K562 (cell line): ENCODE measurements around the gene LARP4B. TPM values are rescaled to one million over a fixed set of nuclear protein-coding genes. Genes with fewer than 3 reads are reported as not detected.

Experiments used
- ATAC-seq: fragments of 200-7000 bp; cut with Tn5 transposase; 3 replicates; pipeline ENCODE4 v1.9.1; 2020; ENCODE audit warnings: moderate library complexity
- BruUV-seq: library from RNA; stranded (reverse); fragments of 400-500 nt; replicated peaks from 2 replicates; lab custom pipeline; 2021; lab: Mats Ljungman, UMichigan
- CTCF ChIA-PET: fragments of 300-600 bp; formaldehyde crosslinking; extraction: SDS; loops from one replicate; lab custom pipeline; 2021; ENCODE audit warnings: low intra/inter-chr PET ratio; lab: Yijun Ruan, JAX
- POLR2A ChIA-PET: fragments of 300-600, 350-650 bp; sonication (Branson Sonifier 250); formaldehyde crosslinking; extraction: SDS; loops from one replicate; lab custom pipeline; 2021; ENCODE audit warnings: antibody characterized with exemption, inconsistent platforms; lab: Yijun Ruan, JAX
- DNase-seq, 4 experiments: peaks; one replicate each; pipeline versions ENCODE4 v3.0.0 to v3.0.0-alpha.2; 2011 to 2018; ENCODE audit warnings: low spot score in 3 of 4, mixed read lengths in 3 of 4; ENCODE audit errors: extremely low read depth in 1 of 4
- FAIRE-seq: peaks from 2 replicates; lab custom pipeline; 2011; peaks lifted over from hg19 to GRCh38; lab: Jason Lieb, UNC
- H2AFZ ChIP-seq: 2 replicates; pipeline ENCODE4 v1.6.0; 2011; ENCODE audit warnings: low read depth, low read length, control low read depth, inconsistent platforms
- H3K27ac ChIP-seq: fragments of 200-600 bp; 3 replicates; pipeline ENCODE4 v1.8.0; 2011; ENCODE audit warnings: low read depth, mild to moderate bottlenecking, control low read depth, inconsistent platforms, low read length, moderate library complexity, mixed read lengths; ENCODE audit errors: extremely low read depth
- H3K27me3 ChIP-seq, 2 experiments: fragments of 300-600 bp in 1 of 2; 2 replicates in 1 of 2; 3 replicates in 1 of 2; pipeline versions ENCODE4 v1.6.0 to v1.8.0; 2011; ENCODE audit warnings: inconsistent platforms in 2 of 2, low read length in 2 of 2, mild to moderate bottlenecking in 1 of 2, mixed read lengths in 1 of 2, moderate library complexity in 1 of 2; ENCODE audit not compliant: control insufficient read depth in 2 of 2, insufficient read depth in 2 of 2
- H3K36me3 ChIP-seq: fragments of 300-600 bp; 3 replicates; pipeline ENCODE4 v1.8.0; 2011; ENCODE audit warnings: mild to moderate bottlenecking, low read length, inconsistent platforms; ENCODE audit not compliant: control insufficient read depth, insufficient read depth
- H3K4me1 ChIP-seq, 2 experiments: fragments of 200-600 bp in 1 of 2; replicated peaks in 1 of 2; 2 replicates in 1 of 2; 3 replicates in 1 of 2; pipeline versions ENCODE4 v1.5.1 to v1.8.0; 2011; ENCODE audit warnings: inconsistent platforms in 2 of 2, low read length in 2 of 2, mild to moderate bottlenecking in 1 of 2, mixed read lengths in 1 of 2, moderate library complexity in 1 of 2; ENCODE audit not compliant: control insufficient read depth in 2 of 2, insufficient read depth in 2 of 2
- H3K4me2 ChIP-seq: 2 replicates; pipeline ENCODE4 v1.6.1; 2011; ENCODE audit warnings: low read length, control low read depth, inconsistent platforms, mixed read lengths; ENCODE audit not compliant: insufficient read depth
- H3K4me3 ChIP-seq: fragments of 200-600 bp; sonication (generic), shearing (Covaris generic); 2 replicates; pipeline ENCODE4 v1.5.1; 2016; ENCODE audit warnings: control low read depth, inconsistent platforms
- H3K79me2 ChIP-seq: fragments of 200-600 bp; 3 replicates; pipeline ENCODE4 v1.8.0; 2011; ENCODE audit warnings: low read length, inconsistent platforms; ENCODE audit not compliant: control insufficient read depth, insufficient read depth
- H3K9ac ChIP-seq, 2 experiments: 2 replicates each; pipeline versions ENCODE4 v1.6.0 to v1.6.1; 2011; ENCODE audit warnings: low read depth in 2 of 2, low read length in 2 of 2, control low read depth in 1 of 2, inconsistent platforms in 1 of 2, mild to moderate bottlenecking in 1 of 2, mixed read lengths in 1 of 2; ENCODE audit not compliant: insufficient read depth in 1 of 2
- H3K9me1 ChIP-seq: one replicate; pipeline ENCODE4 v1.6.0; 2011; ENCODE audit warnings: inconsistent platforms, mild to moderate bottlenecking, low read length, moderate library complexity; ENCODE audit not compliant: control insufficient read depth, insufficient read depth
- H3K9me3 ChIP-seq: replicated peaks from 2 replicates; pipeline ENCODE4 v1.5.1; 2011; ENCODE audit warnings: low read depth, low read length, inconsistent platforms; ENCODE audit not compliant: control insufficient read depth, insufficient read depth
- H4K20me1 ChIP-seq: replicated peaks from 2 replicates; pipeline ENCODE4 v1.6.1; 2011; ENCODE audit warnings: low read length, inconsistent platforms, mixed read lengths; ENCODE audit not compliant: control insufficient read depth, insufficient read depth
- ATF2 ChIP-seq: sonication (generic); formaldehyde crosslinking; IDR thresholded peaks from 2 replicates; pipeline ENCODE4 v1.8.1; 2022; ENCODE audit warnings: missing genetic modification reagents
- ATF3 ChIP-seq, 2 experiments: fragments of 450-650 bp in 1 of 2; sonication (generic) in 1 of 2; formaldehyde crosslinking in 1 of 2; IDR thresholded peaks in 1 of 2; conservative IDR thresholded peaks in 1 of 2; 2 replicates each; pipeline versions ENCODE4 v1.6.1 to v1.8.1; 2016 to 2023; ENCODE audit warnings: mild to moderate bottlenecking in 2 of 2, moderate library complexity in 2 of 2, inconsistent platforms in 1 of 2, missing genetic modification reagents in 1 of 2
- CTCFL ChIP-seq: IDR thresholded peaks from 2 replicates; pipeline ENCODE4 v1.6.1; 2011; ENCODE audit warnings: borderline replicate concordance, low read depth, mild to moderate bottlenecking, moderate library complexity, low read length; ENCODE audit not compliant: insufficient read depth, poor library complexity, severe bottlenecking
- ESRRA ChIP-seq: fragments of 450-650 bp; IDR thresholded peaks from 2 replicates; pipeline ENCODE4 v1.6.1; 2014; ENCODE audit warnings: low read depth, mild to moderate bottlenecking, moderate library complexity, borderline replicate concordance
- NFYB ChIP-seq: IDR thresholded peaks from 2 replicates; pipeline ENCODE4 v1.6.1; 2011; ENCODE audit warnings: mild to moderate bottlenecking, moderate library complexity; ENCODE audit not compliant: insufficient read length; ENCODE audit errors: extremely low read depth
- POU5F1 ChIP-seq: fragments of 150-350 bp; IDR thresholded peaks from 2 replicates; pipeline ENCODE4 v1.6.1; 2014; ENCODE audit warnings: borderline replicate concordance, low read length, low read depth, mild to moderate bottlenecking; ENCODE audit not compliant: partially characterized antibody
- PREB ChIP-seq: sonication (generic); formaldehyde crosslinking; IDR thresholded peaks from 2 replicates; pipeline ENCODE4 v1.8.1; 2023; ENCODE audit warnings: mild to moderate bottlenecking, missing genetic modification reagents
- RBM25 ChIP-seq: fragments of 200-400 bp; formaldehyde crosslinking; IDR thresholded peaks from 2 replicates; pipeline ENCODE4 v1.6.1; 2018; ENCODE audit warnings: low read length, low read depth, moderate library complexity; ENCODE audit not compliant: severe bottlenecking
- SMARCE1 ChIP-seq: fragments of 450-650 bp; IDR thresholded peaks from 2 replicates; pipeline ENCODE4 v1.7.1; 2016; ENCODE audit warnings: mild to moderate bottlenecking
- ZBED1 ChIP-seq: IDR thresholded peaks from 2 replicates; pipeline ENCODE4 v1.6.1; 2014
- ZNF217 ChIP-seq: sonication (generic); formaldehyde crosslinking; IDR thresholded peaks from 2 replicates; pipeline ENCODE4 v1.8.0; 2022; ENCODE audit warnings: mild to moderate bottlenecking, missing genetic modification reagents
- ZNF324 ChIP-seq: fragments of 250-450 bp; sonication (Bioruptor Pico); IDR thresholded peaks from 2 replicates; pipeline ENCODE4 v1.4.0; 2020; ENCODE audit warnings: mild to moderate bottlenecking
- ZNF436 ChIP-seq: fragments of 250-450, 450-650 bp; sonication (Bioruptor Pico); formaldehyde crosslinking; IDR thresholded peaks from 2 replicates; pipeline ENCODE4 v1.7.0; 2020; ENCODE audit warnings: mild to moderate bottlenecking
- WGBS: fragments of 100-300 bp; shearing (Covaris generic); methylation state at CpG from one replicate; pipeline ENCODE4 v1.1.6; 2016; ENCODE audit warnings: low coverage, mixed read lengths; ENCODE audit not compliant: insufficient coverage; ENCODE audit errors: missing lambda C conversion rate; 5-methylcytosine and 5-hydroxymethylcytosine counted together
- in situ Hi-C: fragments of 300-500 bp; cut with MboI; formaldehyde crosslinking; loops from 4 replicates; pipeline ENCODE4 v1.15.0; 2018; ENCODE audit warnings: inconsistent platforms, mixed read lengths
- intact Hi-C: fragments of 100-400 bp; cut with micrococcal nuclease; formaldehyde crosslinking; loops from 2 replicates; pipeline ENCODE4 v1.14.2; 2022
- polyA plus RNA-seq, 8 experiments: library from polyadenylated mRNA; depleted of rRNA in 4 of 8; stranded (reverse) in 5 of 8; unstranded in 3 of 8; fragments of >200 nt; fragmentation: Nextera tagmentation in 2 of 8; fragmentation: Illumina TruSeq in 1 of 8; extraction: Ambion mirVana in 2 of 8; extraction: Trizol in 1 of 8; gene quantifications; 2 replicates each; pipeline versions ENCODE4 v1.2.1 to v1.2.3, GENCODE V29; 2011 to 2014; ENCODE audit warnings: inconsistent platforms in 1 of 8, missing spikeins in 1 of 8
- total RNA-seq, 7 experiments: library from RNA; depleted of rRNA in 6 of 7; stranded (reverse); fragments of >200 nt in 6 of 7; fragmentation: Illumina TruSeq in 2 of 7; extraction: Trizol in 2 of 7; gene quantifications; 2 replicates each; pipeline versions ENCODE4 v1.2.1 to v1.2.3, GENCODE V29; 2011 to 2021; ENCODE audit warnings: low replicate concordance in 1 of 7

LARP4B gene
- total and polyA plus RNA-seq, 9 of the 15 experiments (the other 6 are each of a cell fraction or from before 2014, with no cell fraction given): 11.8 to 130 (median 42.6) TPM

- POLR2A ChIA-PET: interaction anchor here (0.8 to 1.3 kb wide), 3 partner anchors 15 to 24 kb away, joined by 3 to 4 read pairs (median 4); partner anchors contain the start of gene GTPBP4
- H3K9ac ChIP-seq: peak overlapping the region in 1 of 2 experiments; percentile 4; a peak in 1 of 4 replicates
- intact Hi-C loops: no loop called here
- H3K4me3 ChIP-seq: no peak overlapping the region
- H3K79me2 ChIP-seq: no peaks in the 10 kb centered on the region
- WGBS: 8% methylated on average over 14 of the region's 14 CpGs
- TF ChIP-seq SMARCE1 (no peak), ZBED1 (no peak), ZNF324 (CRISPR knock-in tag) (no peak), CTCFL (no peak), POU5F1 (no peak), ZNF436 (CRISPR knock-in tag) (no peak), ESRRA (no peak), ATF3 (IDR thresholded peaks at IDR 0.05) (no peak), ATF3 (CRISPR knock-in tag; conservative IDR thresholded peaks at IDR 0.05) (no peak), ZNF217 (CRISPR knock-in tag) (no peak), RBM25 (no peak), PREB (CRISPR knock-in tag) (no peak), ATF2 (no peak), NFYB (no peak)
- peaks cover 39 to 48% of the 10 kb centered on the region in 2 experiments for H3K27me3 ChIP-seq
- no peak overlapping the region for H3K27ac ChIP-seq
- no TSS peak for BruUV-seq
- CTCF ChIA-PET: no interaction called here
- no peak for FAIRE-seq
- H3K36me3 ChIP-seq: no peaks in the 10 kb centered on the region
- in situ Hi-C loops: no loop called here
- no peaks in the 10 kb centered on the region for H3K9me1 ChIP-seq
- no peaks in the 10 kb centered on the region for H3K9me3 ChIP-seq
- no peak overlapping the region for H2AFZ ChIP-seq
- DNase-seq: no peak
- 0 out of 5 replicates have a peak, but pooled peaks cover 0 to 3% of the 10 kb centered on the region in 2 experiments for H3K4me1 ChIP-seq
- no peak; the same call in 2 of the 3 replicates for ATAC-seq
- H4K20me1 ChIP-seq: no peaks in the 10 kb centered on the region; the same call in 1 of the 2 replicates
- no peak overlapping the region for H3K4me2 ChIP-seq
Observed at GRCh38 chr10:970311-971149, 39.0 kb upstream of the LARP4B start.
